HG03469 (cell line): Measurements from ENCODE around the gene PIK3C3.

Experiments
- ATAC-seq: cut with Tn5 transposase; IDR thresholded peaks from one replicate; pipeline ENCODE4 v1.9.1; 2021; ENCODE audit warnings: mild to moderate bottlenecking, moderate library complexity, moderate number of reproducible peaks; ENCODE audit not compliant: unreplicated experiment

The PIK3C3 gene

DNA sequence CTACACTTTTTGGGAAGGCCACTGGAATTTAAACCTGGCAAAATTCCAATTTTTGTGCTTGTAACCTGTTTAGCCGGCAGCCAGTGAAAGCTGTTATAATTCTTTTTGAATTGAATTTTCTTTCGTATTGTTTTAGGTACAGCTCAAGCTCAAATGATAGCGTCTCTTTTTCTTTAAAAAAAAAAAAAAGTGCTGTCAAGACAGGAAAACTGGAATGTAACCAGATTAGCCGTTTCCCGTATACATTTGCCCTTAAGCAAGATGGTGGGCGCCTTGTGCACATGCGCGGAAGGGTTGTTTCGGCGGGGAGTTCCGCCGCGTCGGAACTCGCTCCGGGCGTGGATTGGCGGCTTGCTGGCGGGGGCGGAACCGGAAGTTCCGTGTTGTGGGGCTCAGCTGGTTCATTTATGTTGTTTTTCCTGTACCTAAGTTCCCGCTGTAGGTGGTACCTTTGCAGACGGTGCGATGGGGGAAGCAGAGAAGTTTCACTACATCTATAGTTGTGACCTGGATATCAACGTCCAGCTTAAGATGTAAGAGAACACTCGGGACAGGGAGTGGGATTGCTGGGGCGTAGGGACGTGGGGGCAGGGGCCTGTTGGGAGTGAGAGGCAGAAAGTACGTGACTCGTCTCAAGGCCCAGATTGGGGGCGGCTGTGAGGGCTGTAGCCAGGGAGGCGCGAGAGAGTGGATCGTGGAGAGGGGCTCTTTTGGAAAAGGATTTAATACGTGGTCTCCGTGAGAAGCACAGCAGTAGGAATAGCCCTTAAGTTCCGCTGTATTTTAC is at the start of gene PIK3C3:
PIK3C3 (plus strand) TSS at position 408 of the 787 bp plus-strand sequence; CDS start at position 466, 58 bp downstream.
- ATAC-seq, result peak; percentile 92

DNA sequence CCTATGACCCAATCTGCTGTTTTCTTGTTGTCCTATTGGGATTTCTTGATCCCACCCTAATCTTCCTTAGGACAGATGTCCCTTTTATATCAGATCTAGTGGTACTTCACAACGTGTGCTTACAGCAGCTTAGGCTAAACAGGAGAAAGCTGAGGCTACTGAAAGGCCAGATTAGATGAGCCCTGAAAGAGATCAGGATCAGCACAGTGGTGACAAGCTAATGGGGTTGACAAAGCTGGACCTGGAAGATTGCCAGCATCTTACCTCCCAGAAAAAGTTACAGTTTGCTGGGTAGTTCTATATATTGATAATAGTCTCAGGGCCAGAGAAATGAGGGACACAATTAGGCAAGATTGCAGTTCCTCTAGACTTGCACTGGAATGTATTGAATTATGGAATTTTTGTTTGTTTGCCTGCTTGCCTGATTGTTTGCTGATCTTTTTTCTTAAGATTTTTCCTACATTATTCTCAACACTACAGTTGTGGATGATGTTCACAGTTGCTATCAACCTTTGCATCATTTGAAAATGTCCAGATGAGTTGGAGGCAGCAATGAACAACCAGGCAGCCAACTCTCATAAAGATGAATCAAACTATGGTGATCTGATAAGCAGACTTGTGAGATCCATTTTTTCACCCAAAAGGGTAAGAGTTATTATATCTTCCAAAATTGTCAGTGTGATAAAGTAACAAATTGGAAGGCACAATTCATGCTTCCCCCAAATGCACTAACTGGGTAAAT is 49.1 kb upstream of the PIK3C3 start:
- ATAC-seq, result no peak

DNA sequence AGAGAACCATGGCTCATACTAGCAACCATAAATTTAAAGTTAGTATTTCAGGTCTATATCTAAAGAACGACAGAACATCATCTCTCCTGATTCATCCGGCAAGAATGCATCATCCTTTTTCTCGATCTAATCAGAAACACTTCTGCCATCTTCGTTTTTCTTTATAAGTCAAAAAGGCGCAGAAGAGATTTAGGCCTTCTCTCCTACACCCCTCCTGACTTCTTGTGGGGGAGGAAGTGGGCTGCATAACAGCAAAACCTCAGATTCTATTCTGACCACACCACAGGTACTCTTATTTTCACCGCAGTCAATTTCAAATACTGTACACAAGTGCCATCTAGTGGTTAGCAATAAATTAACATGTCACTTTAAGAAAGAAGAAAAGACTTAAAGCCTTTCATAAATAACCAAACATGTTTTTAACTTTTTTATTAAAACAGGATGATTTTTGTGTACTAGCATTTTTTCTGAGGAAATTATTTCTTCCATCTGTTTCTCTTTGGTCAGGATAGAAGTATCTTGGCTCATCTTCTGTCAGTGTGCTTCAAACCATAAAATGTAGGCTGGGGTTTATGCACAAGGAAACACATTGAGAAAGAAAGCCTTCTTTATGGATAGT is 48.4 kb upstream of the PIK3C3 start:
- ATAC-seq, result peak; percentile 95

DNA sequence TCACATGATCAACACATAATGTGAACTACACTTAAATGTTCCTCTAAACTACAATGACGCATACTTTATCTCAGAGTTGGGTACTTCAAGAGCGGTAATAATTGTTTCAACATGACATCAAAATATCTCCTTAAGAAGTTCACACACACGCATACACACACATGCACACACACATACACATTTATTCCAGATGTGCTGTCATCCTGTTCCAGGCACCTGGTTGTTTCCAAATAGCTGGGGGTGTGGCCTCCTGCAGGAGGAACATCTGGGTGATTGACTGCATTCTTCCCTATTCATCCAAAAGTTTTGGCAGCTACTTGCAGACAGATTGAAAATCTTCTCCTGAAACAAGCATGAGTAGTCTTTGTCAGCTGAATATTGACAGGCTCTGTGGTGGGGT is 37.9 kb upstream of the PIK3C3 start:
- no peak for ATAC-seq

GRCh38 chr18:41921770-41922169 is 33.3 kb upstream of the PIK3C3 start:
- no peak for ATAC-seq

GRCh38 chr18:41922176-41922575 is 32.9 kb upstream of the PIK3C3 start:
- no peak for ATAC-seq

- no peak for ATAC-seq
Measured at GRCh38 chr18:41922841-41923240, 32.2 kb upstream of the PIK3C3 start.

DNA sequence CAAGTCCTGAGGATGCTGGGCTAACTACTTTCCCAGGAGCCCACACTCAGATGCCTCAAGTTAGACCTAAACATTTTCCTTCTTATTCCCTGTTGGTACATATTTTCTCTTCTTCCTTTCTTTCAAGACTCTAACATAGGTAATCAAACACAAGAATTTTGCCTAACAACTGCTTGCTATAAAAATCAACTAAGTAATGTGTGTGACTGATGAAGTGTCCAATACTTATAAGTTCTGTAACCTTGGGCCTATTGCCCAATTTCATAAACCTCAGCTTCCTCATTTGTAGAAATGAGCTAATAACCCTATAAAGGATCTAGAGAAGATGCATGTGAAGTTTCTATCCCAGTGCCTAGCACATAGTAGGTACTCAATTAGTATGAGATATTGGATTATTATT is 31.6 kb upstream of the PIK3C3 start:
- no peak for ATAC-seq

DNA sequence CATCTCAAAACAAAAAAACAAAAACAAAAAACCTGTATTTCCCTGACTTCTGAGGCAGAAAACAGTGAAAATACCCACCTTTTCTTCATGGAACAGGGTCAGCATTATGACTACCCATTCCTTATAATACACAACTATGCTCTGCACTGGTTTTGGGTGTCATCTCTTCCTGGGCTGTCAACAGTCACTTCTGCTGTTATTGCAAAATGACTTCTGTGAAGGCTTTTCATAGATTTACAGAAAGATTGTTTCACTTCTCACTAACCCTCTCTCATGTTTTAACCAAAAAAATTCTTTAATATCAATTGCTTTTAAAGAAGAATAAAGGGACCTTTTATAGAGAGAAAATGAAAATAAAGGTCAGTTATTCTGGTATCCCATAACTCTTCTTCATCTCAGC is 26.5 kb upstream of the PIK3C3 start:
- ATAC-seq, result no peak

- ATAC-seq, result no peak
Measured at GRCh38 chr18:41932899-41933298, 22.1 kb upstream of the PIK3C3 start.

GRCh38 chr18:41933778-41934177 is 21.3 kb upstream of the PIK3C3 start:
- ATAC-seq, result no peak

DNA sequence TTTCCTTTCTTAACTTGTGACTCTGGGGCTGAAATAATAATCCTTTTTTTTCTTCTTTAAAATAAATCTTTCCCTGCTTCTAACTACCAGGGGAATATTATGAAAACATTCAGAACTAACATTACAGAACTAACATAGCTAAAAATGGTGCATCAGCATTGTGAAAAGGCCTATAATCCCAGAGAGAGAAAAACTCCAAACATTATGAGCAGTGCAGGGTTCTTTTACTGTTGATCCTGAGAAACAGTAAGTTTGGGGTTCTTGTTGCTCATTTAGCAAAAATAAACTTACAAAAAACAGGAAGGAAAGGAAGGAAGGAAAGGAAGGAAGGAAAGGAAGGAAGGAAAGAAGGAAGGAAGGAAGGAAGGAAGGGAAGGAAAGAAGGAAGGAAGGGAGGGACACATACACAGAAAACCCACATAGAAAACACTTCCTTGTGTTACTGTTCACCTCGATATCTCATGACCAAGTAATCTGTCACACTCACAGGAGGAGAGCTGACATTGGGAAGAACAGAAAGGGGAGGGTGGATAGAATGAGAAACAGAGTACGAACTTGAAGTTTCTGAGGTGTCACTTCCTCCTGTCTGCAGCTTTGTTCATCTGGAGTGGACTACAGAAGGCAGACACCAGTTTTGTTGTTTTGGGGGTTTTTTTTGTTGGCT is 18.4 kb upstream of the PIK3C3 start:
- peak; percentile 65 for ATAC-seq

- ATAC-seq, result no peak
Measured at GRCh38 chr18:41938445-41938844, 16.6 kb upstream of the PIK3C3 start.

DNA sequence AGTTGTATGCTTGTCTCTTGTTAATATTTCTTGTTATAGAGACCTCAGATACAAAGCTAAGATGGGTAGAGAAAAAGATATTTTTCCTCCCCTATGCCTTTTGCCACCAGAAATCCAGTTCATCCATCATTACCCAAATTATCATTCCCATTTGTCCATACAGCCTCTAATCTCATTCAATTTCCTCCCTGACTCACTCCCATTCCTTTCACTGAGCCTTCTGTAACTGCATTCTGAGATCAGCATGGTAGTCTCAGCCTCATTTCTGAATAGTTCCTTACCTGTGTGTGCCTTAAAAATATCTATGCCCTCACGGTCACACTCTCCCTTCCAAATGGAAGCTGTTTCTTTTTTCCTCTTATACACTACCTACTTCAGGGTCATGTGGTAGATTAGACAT is 15.7 kb upstream of the PIK3C3 start:
- no peak for ATAC-seq

DNA sequence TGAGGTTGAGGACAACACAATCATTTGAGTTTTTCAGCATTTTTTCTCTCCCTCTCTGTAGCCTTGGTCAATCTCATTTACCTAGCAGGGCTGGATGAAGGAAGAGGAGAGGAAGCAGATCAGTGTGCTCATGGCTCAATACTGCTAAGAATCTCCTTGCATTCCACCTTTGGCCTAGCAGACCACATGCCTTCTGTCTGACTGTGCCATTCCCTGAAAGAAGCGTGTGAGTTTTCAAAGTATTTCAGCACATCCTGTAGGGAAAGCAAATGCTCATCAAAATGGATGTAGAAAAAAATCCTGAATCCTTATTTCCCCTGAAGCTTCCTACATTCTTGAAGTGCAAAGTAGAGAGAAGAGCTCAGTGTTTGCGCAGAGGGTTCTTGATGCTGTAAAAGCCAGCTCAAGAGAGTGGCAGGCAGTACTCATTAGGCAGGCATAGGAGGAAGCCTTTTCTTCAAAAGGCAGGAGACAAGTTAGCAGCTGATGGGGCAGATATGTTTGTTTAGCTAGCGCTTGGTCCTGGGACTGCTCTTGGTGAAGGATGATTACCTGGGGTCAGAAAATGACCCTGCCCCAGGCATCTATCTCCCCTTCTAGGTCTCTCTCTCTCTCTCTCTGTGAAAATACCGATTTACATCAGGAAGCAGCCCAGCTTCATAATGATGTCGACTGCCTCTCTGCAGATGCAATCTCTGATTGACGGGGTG is 14.4 kb upstream of the PIK3C3 start:
- ATAC-seq, result no peak

DNA sequence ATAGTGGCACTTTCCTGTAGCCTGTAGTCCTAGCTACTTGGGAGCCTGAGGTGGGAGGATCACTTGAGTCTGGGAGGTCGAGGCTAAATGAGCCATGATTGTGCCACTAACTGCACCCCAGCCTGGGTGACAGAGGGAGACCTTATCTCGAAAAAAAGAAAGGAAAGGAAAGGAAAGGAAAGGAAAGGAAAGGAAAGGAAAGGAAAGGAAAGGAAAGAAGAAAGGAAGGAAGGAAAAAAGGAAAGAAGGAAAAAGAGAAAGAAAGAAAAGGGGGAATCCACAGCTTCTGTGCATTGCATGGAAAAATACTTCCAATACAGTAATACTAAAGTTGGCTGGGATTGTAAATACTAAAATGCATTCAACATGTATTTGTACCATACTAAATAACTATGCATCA is 12.8 kb upstream of the PIK3C3 start:
- ATAC-seq, result no peak

- ATAC-seq, result no peak
Measured at GRCh38 chr18:41948544-41949110, 6.4 kb upstream of the PIK3C3 start.

GRCh38 chr18:41949206-41949920 is 5.7 kb upstream of the PIK3C3 start:
- no peak for ATAC-seq

- ATAC-seq, result no peak
Measured at GRCh38 chr18:41955688-41956087, 654 bp downstream of the PIK3C3 start.

DNA sequence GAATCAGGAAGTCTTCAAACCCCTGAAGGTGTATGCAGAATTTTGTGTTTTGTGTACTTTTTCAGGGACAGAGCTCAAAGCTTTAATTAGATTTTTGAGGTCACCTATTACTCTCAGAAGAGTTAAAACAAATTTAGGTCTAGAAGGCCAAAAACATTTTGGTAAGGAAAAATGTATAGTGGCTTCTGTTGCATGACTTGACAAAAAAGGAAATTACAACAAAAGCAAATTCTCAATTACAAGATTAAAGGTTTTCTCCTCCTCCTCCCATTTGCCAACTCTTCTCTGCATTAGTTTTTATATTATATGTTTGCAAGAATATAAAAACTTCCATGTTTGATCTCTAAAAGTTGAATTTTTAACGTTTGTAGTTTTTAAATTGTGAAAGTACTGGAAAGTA is 4.0 kb downstream of the PIK3C3 start:
- ATAC-seq, result no peak
